Activated CD4-positive, alpha-beta T cell treated with anti-CD3 and anti-CD28 coated beads for 4 hours (primary cell): ENCODE measurements around the gene SLC6A19.

Experiments used
- DNase-seq, 2 donors: peaks; one replicate each; pipeline ENCODE4 v3.0.0-alpha.2; 2020

Gene SLC6A19

DNA sequence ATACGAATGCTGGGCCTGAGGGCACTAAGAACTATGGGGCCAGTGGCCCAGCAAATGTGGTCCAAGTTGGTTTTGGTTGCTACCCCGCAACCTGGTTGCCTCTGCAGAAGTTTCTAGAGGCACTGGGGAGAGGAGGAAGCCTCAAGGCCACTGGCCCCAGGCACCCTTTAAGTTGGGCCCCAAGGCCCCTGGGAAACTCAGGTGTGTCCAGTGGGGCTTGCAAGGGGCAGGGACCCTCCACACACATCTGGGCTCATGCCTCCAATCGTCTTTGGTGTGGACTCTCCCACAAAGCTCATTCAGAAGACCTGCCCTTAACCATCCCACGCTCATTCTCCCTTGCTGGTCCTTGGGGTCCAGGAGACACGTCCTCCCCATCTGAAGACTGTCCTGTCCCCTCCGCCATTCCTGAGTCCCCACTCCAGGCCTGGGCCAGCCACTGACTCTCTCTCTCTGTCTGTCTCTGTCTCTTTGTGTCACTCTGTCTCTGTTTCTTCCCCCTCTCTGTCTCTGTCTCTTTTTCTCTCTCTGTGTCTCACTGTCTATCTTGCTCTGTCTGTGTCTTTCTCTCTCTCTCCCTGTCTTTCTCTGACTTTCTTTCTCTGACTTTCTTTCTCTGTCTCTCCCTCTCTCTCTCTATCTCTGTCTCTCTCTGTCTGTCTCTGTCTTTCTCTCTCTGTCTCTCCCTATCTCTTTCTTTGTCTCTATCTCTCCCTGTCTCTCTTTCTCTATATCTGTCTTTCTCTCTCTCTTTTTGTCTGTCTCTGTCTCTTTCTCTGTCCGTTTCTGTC lies 3.3 kb upstream of the SLC6A19 start:
- DNase-seq: no peak

DNA sequence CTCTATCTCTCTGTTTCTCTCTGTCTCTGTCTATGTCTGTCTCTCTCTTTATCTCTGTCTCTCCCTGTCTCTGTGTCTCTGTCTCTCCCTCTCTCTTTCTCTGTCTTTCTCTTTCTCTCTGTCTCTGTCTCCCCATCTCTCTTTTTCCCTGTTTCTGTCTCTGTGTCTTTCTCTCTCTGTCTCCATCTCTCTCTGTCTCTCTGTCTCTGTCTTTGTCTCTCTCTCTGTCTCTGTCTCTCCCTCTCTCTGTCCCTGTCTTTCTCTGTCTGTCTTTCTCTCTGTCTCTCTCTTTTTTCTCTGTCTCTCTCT lies 2.1 kb upstream of the SLC6A19 start:
- DNase-seq: no peak

DNA sequence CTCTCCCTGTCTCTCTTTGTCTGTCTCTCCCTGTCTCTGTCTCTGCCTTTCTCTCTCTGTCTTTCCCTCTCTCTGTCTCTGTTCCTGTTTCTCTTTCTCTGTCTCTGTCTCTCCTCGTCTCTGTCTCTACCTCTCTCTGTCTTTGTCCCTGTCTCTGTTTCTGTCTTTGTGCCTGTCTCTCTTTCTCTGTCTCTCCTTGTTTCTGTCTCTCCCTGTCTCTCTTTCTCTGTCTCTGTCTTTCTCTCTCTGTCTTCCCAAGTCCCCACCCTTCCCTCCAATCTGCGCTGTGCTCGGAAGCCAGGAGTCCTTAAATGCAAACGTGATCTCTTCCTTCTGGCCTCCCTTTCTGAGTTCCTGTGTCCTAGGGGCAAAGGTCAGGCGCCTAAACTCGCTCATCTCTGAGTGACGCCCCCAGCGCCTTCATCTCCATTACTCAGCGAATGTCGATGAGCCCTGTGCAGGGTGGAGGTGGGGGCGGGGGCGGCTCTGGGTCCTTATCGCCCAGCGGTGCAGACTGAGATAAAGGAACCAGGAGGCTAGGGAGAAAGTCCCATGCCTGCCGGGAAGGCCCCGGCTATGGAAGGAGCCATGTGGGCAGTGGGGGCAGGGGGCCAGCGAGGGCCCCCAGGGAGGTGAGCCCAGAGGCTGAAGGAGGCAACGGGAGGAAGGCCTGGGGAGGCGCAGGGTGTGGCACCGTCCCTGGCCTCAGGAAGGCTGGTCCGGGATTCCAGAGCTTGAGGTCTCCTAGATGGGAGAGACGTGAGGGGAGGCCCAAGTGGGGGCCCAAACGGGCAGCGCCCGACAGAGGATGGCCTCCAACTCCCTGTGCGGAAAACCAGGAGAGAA lies 1.5 kb upstream of the SLC6A19 start:
- DNase-seq: no peak

DNA sequence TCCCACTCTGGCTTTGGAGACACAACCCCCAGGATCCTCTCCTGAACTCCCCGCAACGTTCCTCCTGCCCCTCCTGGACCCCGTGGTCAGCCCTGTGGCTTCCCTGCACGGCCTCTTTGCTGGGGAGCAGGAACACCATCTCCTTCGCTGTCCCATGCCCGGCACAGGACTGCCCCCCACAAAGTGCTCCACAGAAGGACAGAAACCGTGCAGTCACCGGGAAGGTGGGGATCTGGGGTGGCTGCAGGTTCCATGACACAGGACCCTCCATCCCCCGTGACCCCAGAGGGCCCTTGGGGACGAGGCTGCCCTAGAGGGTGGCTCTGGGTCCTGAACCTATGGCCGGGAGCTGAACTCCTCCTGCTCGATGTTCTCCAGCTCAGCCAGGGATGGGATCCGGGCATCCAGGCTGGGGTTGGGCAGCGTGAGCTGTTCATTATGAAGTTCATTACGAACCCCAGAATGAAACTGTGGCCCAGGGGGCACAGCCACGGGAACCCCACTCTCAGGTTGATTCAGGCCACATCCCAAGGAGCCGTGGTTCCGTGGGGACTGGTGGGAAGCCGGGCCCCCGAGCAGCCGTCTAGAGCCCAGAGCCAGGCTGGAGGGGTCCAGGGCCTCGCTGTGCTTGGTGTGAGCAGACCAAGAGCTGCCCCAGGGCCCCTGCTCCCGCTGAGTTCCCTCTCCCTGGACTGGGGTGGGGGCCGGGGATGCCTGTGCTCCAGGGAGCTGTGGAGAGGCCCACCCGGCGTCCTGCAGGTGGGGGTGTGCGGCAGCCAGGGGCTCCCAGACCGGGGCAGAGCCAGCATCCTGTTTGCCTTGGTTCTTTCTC lies 684 bp upstream of the SLC6A19 start:
- no peak for DNase-seq

DNA sequence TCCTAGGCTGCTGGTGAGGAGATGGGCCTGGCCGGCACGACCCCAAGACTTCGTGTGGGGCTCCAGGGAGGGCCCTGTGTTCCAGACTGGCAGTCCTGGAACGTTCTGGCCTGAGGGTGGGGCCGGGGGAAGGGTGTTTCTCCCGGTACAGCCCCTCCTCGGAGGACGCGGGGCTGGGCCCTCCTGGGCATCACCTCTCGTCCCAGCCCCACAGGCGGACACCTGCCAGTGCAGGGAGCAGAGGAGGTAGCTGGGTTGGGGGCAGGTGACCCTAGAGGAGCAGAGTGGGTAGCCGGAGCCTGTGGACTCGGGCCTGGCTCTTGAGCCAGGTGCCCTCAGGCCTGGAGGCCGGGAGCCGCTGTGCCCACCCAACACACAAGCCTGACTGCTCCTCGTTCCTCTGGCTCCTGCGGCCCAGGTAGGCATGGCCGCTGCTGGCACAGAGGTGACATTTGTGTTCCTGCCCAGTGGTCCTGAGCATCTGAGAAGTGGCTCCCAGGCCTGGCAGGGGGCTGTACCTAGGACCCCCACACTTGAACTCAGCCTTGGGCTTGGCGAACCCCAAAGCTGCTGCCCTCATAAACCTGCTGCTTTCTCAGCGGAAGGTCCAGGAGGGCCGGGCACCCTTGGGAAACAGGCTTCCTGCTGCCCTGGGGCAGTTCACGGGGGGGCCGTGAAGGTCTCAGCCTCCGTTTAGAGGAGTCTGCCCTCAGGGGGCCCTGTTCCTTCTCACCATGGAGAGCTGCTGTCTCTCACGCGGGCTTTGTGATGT lies 817 bp downstream of the SLC6A19 start:
- no peak for DNase-seq

DNA sequence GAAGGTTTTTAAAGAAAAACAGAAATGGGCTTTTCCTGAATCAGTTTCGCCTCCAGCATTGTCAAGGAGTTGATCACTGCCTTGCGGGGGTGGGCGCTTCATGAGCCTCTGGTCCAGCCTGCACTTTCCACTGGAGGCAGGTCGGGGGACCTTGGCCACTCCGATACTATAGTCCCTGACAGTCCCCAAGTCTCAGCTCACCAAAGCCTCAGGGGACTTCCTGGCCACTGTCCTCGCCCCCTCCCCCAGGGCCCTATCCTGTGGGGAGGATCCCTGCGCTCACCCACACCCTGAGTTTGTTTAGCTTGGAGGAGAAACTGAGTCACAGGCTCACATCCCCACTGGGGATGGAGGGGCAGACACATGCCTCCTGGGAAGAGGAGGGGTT lies 1.4 kb downstream of the SLC6A19 start:
- no peak for DNase-seq

DNA sequence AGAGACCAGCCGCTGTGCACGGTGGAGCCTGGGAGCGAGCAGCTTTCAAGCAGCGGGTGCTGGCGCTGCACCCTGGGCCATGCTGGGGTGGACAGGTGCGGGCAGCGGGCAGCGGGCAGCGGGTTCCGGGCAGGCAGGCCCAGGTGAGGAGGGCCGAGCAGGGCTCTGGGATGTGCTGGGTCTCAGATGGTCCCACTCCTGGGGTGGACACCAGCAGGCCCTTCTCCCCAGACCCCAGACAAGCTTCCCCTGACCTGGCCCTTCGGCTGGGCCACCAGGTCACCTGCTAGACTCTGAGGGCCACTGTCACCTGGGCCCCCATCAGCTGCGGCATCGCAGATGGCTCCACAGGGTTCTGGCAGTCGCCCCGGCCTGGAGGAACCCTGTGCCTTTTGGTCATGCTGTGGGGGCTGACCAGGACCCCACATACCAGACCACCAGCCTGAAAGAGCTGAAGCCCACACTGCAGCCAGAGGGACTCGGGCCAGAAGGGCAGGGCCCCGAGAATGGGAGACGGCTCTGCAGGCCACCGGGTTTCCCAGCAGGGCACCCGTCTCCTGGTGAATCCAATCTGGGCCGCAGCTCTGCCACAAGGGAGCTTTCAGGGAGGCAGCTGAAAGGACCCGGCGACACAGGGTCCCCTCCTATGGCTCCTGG lies 2.0 kb downstream of the SLC6A19 start:
- DNase-seq: no peak

DNA sequence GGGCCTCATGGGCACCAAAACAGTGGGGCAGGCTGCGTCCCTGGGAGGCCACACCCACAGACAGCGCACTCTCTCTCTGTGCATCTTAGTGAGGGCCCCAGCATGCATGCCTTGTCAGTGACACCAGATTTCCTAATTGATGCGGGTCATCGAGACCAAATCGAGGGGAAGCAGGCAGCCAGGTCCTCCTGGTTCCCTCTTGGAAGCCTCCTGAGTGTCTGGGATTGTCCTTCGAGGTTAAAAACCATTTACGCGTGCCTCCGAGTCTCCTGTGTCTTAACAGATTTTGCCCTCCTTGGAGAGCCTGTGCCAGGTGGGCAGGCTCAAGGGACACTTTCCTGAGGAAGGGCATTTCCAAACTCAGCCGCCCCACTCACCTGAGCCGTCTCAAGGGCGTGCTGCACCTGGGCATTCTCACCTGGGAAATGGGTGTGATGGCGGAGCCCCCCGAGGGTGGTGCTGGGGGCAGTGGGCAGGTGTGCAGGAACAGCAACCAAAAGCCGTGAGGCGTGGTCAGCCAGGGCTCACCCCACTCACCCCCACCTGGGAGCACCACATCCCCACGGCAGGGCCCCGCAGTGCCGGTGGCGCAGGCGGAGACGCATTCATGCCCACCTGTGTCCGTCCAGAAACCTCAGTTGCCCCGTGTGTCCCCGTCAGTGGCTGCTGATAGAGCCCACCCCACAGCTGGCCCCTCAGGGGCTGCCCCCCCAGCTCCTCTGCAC lies 2.7 kb downstream of the SLC6A19 start:
- DNase-seq: no peak

DNA sequence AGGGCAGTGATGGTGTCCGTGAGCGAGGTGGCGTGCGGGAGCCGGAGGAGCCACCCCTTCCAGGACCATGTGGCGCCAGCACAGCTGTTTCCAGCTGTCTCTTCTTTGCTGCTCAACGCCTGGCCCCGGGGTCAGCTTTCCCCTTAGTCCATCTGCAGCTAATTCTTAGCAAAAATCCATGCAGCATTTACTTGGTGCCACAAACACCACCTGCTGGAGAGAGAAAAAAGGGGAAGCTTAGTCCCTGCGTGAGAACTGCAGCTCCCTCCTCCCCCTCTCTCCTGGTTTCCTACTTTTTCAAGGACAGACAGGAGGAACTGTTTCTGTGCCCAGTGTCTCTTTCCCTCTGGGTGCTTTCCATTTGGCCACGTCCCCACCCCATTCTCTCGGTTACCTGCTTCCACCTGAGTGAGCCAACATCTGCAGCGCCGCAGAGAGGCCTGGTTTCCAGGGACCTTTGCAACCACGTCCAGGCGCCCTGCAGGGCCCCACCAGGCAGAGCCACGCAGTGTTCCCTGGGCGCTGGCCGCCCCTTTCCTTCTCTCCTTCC lies 3.4 kb downstream of the SLC6A19 start:
- no peak for DNase-seq

DNA sequence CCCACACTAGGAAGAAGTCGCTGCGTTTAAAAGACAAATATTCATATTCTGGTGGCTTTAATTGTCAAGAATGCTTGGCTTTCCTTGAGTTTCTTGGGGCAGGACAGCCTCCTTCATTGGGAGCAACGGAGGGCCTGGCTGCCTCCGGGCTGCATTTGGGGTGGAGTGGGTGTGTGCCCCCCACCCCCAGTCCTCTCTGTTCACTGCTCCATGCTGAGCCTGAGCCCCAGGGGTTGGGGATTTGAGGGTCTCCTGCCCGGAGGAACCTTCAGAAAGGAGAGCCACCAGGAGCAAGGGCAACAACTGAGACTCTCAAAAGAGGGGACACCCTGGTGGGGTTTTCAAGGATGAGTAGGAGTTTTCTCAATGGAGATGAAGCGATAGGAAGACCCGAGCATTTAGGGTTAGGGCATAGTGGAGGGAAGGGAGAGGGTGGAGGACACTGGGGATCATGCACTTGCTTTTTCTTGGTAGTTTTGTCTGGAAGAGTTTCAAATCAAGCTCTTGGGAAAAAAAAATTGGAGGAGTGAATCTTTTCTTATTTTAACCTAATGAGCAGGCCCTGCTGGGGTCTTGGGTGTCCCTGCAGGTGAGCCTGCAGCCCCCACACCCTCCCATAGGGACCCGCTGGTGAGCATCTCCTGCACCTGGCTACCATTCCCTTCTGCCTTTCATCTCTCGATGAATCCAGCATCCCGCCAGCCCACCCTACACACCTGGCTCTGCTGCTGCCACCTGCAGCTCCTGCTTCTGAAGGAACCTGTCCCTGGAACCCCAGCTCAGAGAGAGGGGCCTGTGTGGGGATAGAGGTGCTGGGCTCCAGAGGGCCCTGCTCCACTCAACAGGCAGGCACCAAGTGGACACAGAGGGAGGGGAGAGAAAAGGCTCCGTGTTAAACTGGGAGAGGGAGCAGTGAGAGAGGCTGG lies 4.1 kb downstream of the SLC6A19 start:
- no peak for DNase-seq

DNA sequence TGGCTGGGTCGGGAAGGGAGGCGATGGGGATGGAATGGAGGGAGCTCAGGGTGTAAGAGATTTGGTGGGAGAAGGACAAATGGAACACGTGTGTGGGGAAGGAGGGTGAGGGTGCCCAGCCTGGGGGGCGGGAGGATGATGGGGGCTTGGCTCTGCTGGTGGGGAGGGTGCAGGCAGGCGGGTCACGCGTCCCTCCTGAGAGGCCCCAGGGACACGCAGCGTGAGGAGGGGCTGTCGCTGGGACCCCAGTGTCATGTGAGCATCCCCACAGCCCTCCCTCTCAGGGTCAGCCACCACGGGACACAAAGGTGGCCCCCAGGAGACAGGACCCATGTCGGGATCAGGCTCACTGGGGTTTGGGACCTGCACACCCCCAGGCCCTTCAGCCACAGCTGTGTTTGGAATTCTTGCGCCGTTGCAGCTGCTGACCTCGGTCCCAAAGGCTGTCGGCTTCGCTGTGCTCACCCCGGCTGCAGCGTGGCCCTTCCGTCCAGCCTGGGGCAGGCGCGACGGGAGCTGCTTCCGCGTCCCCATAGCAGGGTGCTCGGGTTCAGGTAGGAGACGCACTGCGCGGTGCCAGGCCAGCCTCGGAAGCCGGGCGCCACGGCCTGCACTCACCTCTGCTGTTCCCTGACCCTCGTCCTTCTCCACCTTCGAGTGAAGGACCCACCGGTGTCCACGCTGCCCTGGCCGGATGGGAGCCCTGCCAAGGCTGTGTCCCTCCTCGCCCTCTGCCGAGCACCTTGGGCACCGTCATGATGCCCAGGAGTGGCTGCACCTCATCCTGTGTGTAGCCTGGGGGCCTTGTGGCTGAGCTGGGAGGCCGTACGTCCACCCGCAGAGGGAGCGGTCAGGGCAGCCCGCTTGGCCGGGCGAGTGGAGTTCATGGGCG lies 5.4 kb downstream of the SLC6A19 start:
- no peak for DNase-seq

DNA sequence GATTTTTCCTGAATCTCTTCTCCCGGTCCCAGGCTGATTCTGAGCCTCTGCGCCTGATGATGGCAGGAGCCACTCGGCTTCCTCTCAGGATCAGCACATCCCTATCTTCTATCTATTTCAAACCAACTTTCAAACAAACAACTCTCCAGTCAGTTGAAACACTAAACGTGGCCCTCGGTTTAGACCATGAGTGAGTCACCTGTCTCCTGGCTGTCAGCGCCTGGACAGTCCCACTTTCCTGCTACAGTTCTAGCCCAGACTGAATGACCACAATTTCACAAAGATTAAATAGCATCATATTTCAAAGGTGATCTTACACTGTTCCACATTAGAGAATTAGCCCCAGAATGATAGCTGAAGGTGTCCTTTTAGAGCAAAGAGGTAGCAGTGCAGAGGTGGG lies 6.2 kb downstream of the SLC6A19 start:
- DNase-seq: no peak

DNA sequence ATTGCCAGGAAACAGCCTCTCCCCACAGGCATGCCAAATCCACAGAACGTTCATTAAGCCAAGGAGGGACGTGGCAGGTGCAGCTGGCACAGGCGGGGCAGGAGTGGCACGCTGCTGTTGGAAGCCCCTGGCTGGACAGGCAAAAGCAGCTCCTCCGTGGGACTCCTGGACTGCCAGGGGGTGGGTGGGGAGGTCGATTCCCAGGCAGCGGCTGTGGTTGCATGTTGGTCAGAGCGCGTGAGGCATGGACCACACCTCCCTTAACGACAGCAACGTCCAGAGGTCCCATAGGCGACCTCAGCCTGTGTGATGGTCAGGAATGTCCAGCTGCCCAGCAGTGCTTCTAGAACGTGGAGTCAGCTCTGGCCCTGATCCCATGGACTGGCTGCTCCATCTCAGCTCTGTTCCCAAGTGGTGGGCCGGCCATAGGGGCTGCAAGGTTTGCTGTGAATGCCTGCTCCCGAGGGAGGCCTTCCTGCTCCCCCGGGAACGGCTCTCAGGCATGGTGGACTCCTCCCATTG lies 6.9 kb downstream of the SLC6A19 start:
- no peak for DNase-seq

DNA sequence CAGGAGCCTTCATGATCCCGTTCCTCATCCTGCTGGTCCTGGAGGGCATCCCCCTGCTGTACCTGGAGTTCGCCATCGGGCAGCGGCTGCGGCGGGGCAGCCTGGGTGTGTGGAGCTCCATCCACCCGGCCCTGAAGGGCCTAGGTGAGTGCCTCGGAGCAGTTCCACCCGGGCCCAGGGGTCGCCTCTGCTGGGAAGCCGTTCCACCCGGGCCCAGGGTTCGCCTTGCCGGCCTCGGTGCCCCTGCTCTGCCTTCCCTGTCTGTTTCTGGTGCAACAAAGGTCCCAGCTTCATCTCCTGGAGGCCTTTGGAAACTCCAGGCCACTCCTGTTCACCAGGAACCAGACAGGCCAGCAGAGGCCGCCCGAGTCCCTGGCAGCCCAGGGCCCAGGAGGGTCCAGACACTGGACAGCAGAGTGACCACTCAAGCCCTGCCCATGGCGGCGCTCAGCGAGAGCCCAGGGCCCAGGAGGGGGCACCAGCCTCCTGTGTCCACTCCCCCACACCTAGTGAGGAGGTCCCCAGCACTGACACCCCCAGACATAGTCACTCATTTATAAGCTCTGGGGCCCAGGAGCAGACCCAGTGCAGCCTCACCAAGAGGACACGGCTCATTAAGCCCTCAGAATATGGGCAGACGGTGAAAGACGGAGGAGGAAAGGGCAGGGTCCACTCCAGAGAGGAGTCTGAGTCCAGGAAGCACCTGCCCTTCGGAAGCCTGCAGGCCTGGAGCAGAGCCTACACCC lies 7.5 kb downstream of the SLC6A19 start:
- DNase-seq: no peak

DNA sequence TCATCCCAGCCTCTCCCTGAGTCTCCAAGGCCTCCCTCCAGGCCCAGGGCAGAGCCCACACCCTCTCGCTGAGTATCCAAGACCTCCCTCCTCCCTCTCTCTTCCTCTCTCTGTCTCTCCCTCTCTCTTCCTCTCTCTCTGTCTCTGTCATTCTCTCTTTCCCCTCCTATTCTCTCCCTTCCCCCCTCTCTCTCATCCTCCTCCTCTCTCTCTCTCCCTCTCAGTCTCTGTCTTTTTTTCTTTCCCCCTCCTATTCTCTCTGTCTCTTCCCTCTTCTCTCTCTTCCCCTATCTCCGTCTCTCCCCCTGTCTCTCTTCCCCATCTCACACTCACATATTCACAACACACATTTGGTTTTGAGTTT lies 8.1 kb downstream of the SLC6A19 start:
- no peak for DNase-seq

DNA sequence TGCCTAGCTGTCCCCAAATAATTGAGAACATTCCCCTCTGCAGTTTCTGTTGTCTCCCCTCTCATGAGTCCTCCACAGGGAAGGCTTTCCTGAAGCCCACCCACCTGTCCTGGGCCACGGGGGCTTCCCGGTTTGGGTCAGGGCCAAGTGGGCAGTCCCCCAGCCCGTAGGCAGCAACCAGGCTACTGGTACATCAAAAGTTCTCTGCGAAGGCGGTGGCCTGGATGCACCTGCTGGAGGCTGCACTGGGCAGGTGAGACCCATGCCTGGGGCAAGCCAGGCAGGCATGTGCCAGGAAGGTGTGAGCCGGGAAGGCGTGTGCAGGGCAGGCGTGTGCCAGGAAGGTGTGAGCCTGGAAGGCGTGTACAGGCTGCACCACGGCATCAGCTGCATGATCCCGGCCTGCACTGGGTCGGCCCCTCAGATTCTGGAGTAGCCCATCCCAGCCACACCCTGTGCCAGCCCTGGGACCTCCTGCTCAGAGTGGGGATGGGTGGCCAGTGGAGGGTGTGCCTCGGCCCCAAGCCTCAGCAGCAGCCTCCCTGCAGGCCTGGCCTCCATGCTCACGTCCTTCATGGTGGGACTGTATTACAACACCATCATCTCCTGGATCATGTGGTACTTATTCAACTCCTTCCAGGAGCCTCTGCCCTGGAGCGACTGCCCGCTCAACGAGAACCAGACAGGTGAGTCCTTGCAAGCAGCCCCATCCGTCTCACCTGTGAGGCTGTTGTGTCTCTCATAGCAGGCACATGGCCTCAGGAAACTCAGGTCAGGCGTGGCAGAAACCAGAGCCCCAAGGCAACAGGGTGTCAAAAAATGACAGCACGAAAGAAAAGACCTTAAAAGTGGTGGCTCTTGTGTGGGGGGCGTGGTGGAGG lies 8.7 kb downstream of the SLC6A19 start:
- DNase-seq: no peak

DNA sequence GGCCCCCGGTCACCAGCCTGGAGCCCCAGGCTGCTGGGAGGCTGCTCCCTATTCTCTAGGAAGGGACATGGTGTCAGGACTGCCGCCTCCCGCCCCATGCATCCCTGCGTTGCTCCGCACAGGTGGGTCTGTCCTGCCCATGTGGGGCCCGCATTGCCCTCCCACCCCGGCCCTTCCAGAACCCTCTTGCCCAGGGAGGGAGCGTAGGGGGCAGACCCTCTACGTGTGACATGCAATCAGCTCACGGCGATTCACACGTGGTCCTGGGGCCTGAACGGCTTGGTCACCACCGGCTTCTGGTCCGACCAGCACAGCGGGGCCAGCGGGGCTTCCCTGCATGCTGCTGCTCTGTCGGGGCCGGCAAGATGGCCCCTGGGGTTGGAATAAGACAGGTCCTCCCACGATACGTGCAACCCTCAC lies 9.4 kb downstream of the SLC6A19 start:
- DNase-seq: no peak
